ENCODE results near the gene PRRX2.

DNA sequence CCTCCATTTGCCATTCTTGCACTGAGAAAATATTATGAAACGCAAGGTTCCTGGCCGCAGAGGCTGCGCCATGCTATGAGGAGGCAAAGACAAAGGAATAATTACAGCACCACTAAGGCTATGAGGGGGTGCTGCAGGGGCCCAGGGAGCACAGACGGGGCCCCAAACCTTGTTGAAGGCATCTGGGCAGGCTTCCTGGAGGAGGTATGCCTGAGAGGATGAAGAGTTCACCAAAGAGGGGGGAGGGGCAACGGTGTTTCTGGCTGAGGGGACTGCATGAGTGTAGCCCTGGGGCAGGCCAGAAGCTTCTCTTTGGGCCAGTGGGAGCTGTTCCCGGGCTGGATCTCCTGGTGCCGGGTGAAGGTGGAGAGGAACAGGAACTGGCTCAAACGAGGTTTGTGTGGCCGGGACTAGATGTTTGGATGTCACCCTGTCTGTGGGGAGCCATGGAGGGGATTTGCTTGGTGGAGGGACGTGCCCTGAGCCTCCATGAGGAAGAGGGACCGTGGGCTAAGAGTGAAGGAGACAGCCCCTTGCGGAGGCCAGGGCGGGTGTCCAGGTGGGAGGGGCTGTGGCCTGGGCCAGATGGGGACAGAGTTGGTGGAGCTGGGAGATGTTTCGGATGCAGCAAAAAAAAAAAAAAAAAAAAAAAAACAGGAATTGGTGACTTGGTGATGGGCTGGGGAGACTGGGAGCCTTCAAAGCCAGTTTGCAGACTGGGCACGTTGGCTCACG, 59.2 kb downstream of the PRRX2 start:
- TF ChIP-seq, protein P1, sequence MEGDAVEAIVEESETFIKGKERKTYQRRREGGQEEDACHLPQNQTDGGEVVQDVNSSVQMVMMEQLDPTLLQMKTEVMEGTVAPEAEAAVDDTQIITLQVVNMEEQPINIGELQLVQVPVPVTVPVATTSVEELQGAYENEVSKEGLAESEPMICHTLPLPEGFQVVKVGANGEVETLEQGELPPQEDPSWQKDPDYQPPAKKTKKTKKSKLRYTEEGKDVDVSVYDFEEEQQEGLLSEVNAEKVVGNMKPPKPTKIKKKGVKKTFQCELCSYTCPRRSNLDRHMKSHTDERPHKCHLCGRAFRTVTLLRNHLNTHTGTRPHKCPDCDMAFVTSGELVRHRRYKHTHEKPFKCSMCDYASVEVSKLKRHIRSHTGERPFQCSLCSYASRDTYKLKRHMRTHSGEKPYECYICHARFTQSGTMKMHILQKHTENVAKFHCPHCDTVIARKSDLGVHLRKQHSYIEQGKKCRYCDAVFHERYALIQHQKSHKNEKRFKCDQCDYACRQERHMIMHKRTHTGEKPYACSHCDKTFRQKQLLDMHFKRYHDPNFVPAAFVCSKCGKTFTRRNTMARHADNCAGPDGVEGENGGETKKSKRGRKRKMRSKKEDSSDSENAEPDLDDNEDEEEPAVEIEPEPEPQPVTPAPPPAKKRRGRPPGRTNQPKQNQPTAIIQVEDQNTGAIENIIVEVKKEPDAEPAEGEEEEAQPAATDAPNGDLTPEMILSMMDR (IDR thresholded peaks at IDR 0.05) = no peak
- no peak for TF ChIP-seq EZH2 (IDR thresholded peaks at IDR 0.05; ENCODE audit: borderline replicate concordance, insufficient read depth, low read depth, low read length, poor library complexity, severe bottlenecking)
